GM19463 (cell line): ENCODE data around the gene PROSER3.
"Not testable (repeated sequence)": the region's sequence is repeated elsewhere in the genome, so short reads cannot be mapped to it uniquely, and the experiment has no call there.

ENCODE experiments used
- ATAC-seq: cut with Tn5 transposase; IDR thresholded peaks from one replicate; pipeline ENCODE4 v1.9.1; 2021; ENCODE audit warnings: mild to moderate bottlenecking, moderate library complexity; ENCODE audit not compliant: unreplicated experiment

Gene PROSER3

GRCh38 chr19:35722461-35722860, 35.5 kb upstream of the PROSER3 start:
- ATAC-seq: no peak

GRCh38 chr19:35722897-35723296, 35.1 kb upstream of the PROSER3 start:
- ATAC-seq: no peak

- ATAC-seq: no peak
These were observed 34.3 kb upstream of the PROSER3 start for GRCh38 chr19:35723671-35724070.

- not testable (repeated sequence) for ATAC-seq
These were observed 33.8 kb upstream of the PROSER3 start for GRCh38 chr19:35724132-35724531.

- ATAC-seq: no peak
These were observed 33.4 kb upstream of the PROSER3 start for GRCh38 chr19:35724560-35724959.

GRCh38 chr19:35725216-35725861, 32.6 kb upstream of the PROSER3 start:
- ATAC-seq: no peak

GRCh38 chr19:35727053-35727955, 30.7 kb upstream of the PROSER3 start:
- no peak for ATAC-seq

GRCh38 chr19:35727956-35728706, 29.8 kb upstream of the PROSER3 start:
- ATAC-seq: no peak

- no peak for ATAC-seq
These were observed 29.0 kb upstream of the PROSER3 start for GRCh38 chr19:35729021-35729420.

- ATAC-seq: no peak
These were observed 28.2 kb upstream of the PROSER3 start for GRCh38 chr19:35729763-35730162.

- ATAC-seq: no peak
These were observed 27.6 kb upstream of the PROSER3 start for GRCh38 chr19:35730326-35730725.

- no peak for ATAC-seq
These were observed 26.6 kb upstream of the PROSER3 start for GRCh38 chr19:35731353-35731752.

- no peak for ATAC-seq
These were observed 26.1 kb upstream of the PROSER3 start for GRCh38 chr19:35731779-35732405.

- ATAC-seq: no peak
These were observed 25.3 kb upstream of the PROSER3 start for GRCh38 chr19:35732540-35733179.

GRCh38 chr19:35733180-35734125, 24.5 kb upstream of the PROSER3 start:
- no peak for ATAC-seq

- no peak for ATAC-seq
These were observed 23.7 kb upstream of the PROSER3 start for GRCh38 chr19:35734273-35734672.

GRCh38 chr19:35734889-35735288, 23.1 kb upstream of the PROSER3 start:
- ATAC-seq: no peak

GRCh38 chr19:35736913-35737886, 20.8 kb upstream of the PROSER3 start:
- no peak for ATAC-seq
